Smooth muscle cell (in vitro differentiated cells): ENCODE data around the gene SLC35B2. TPM values are rescaled to one million over a fixed set of nuclear protein-coding genes. Genes with fewer than 3 reads are reported as not detected.

Experiments used
- DNase-seq: peaks from one replicate; lab custom pipeline; 2025; ENCODE audit not compliant: unreplicated experiment; lab: John Stamatoyannopoulos, UW
- H2AFZ ChIP-seq: fragments of 200-600 bp; sonication (generic); 2 replicates; pipeline ENCODE4 v1.6.0; 2016; ENCODE audit warnings: antibody characterized with exemption, low read depth, mild to moderate bottlenecking
- H3F3A ChIP-seq: fragments of 200-600 bp; sonication (generic); 2 replicates; pipeline ENCODE4 v1.6.0; 2017; ENCODE audit warnings: antibody characterized with exemption, low read depth
- H3K27ac ChIP-seq: fragments of 200-600 bp; sonication (generic); 2 replicates; pipeline ENCODE4 v1.5.1; 2016; ENCODE audit warnings: low read depth, mild to moderate bottlenecking
- H3K27me3 ChIP-seq: fragments of 200-600 bp; sonication (generic); 2 replicates; pipeline ENCODE4 v1.6.1; 2016; ENCODE audit warnings: low read depth, mild to moderate bottlenecking
- H3K36me3 ChIP-seq: fragments of 200-600 bp; sonication (generic); 2 replicates; pipeline ENCODE4 v1.5.1; 2016; ENCODE audit warnings: low read depth
- H3K4me1 ChIP-seq: fragments of 200-600 bp; sonication (generic); 2 replicates; pipeline ENCODE4 v1.5.1; 2016; ENCODE audit warnings: low read depth
- H3K4me2 ChIP-seq: fragments of 200-600 bp; sonication (generic); 2 replicates; pipeline ENCODE4 v1.6.0; 2016; ENCODE audit warnings: mild to moderate bottlenecking
- H3K4me3 ChIP-seq: fragments of 200-600 bp; sonication (generic); 2 replicates; pipeline ENCODE4 v1.5.1; 2016; ENCODE audit warnings: mild to moderate bottlenecking
- H3K79me2 ChIP-seq: fragments of 200-600 bp; sonication (generic); 2 replicates; pipeline ENCODE4 v1.6.0; 2016; ENCODE audit warnings: low read depth, mild to moderate bottlenecking
- H3K9ac ChIP-seq: fragments of 200-600 bp; sonication (generic); 2 replicates; pipeline ENCODE4 v1.6.0; 2016; ENCODE audit warnings: low read depth
- H3K9me3 ChIP-seq: fragments of 200-600 bp; sonication (generic); replicated peaks from 2 replicates; pipeline ENCODE4 v1.5.1; 2016; ENCODE audit warnings: low read depth
- H4K20me1 ChIP-seq: fragments of 200-600 bp; sonication (generic); 2 replicates; pipeline ENCODE4 v1.6.0; 2016; ENCODE audit warnings: low read depth
- WGBS: methylation state at CpG from one replicate; pipeline ENCODE4 v1.1.7; 2016; ENCODE audit warnings: low lambda C conversion rate; 5-methylcytosine and 5-hydroxymethylcytosine counted together
- polyA plus RNA-seq: library from polyadenylated mRNA; unstranded; fragments of >200 nt; fragmentation: Nextera tagmentation; extraction: Ambion mirVana; gene quantifications from 2 replicates; pipeline ENCODE4 v1.2.1, GENCODE V29; 2016
- total RNA-seq: library from RNA; depleted of rRNA; stranded (reverse); fragments of >200 nt; gene quantifications from 2 replicates; pipeline ENCODE4 v1.2.3, GENCODE V29; 2014
- TF ChIP-seq, protein P1 (sequence below): fragments of 200-600 bp; sonication (generic); IDR thresholded peaks from 2 replicates; pipeline ENCODE4 v1.5.1; 2017; ENCODE audit warnings: borderline replicate concordance, mild to moderate bottlenecking, antibody characterized with exemption; ENCODE audit not compliant: insufficient read depth, poor library complexity, severe bottlenecking

Gene SLC35B2
- total and polyA plus RNA-seq, 2 experiments from 2014 or later = 68.6 to 112 TPM

GRCh38 chr6:44253307-44254101 is 3.8 kb downstream of the SLC35B2 start:
- peaks cover 82% of the 10 kb centered on the region for H4K20me1 ChIP-seq
- H3K4me1 ChIP-seq = peaks cover 26% of the 10 kb centered on the region
- H2AFZ ChIP-seq = no peak overlapping the region
- WGBS = 86% methylated on average over 10 of the region's 10 CpGs
- DNase-seq = no peak
- H3K79me2 ChIP-seq = peaks cover 66% of the 10 kb centered on the region
- no peak overlapping the region for H3K4me2 ChIP-seq
- H3K27ac ChIP-seq = peak overlapping the region; percentile 7
- no peak overlapping the region for H3K4me3 ChIP-seq
- H3K9ac ChIP-seq = no peak overlapping the region
- H3K36me3 ChIP-seq = peaks cover 35% of the 10 kb centered on the region
- TF ChIP-seq, protein P1, sequence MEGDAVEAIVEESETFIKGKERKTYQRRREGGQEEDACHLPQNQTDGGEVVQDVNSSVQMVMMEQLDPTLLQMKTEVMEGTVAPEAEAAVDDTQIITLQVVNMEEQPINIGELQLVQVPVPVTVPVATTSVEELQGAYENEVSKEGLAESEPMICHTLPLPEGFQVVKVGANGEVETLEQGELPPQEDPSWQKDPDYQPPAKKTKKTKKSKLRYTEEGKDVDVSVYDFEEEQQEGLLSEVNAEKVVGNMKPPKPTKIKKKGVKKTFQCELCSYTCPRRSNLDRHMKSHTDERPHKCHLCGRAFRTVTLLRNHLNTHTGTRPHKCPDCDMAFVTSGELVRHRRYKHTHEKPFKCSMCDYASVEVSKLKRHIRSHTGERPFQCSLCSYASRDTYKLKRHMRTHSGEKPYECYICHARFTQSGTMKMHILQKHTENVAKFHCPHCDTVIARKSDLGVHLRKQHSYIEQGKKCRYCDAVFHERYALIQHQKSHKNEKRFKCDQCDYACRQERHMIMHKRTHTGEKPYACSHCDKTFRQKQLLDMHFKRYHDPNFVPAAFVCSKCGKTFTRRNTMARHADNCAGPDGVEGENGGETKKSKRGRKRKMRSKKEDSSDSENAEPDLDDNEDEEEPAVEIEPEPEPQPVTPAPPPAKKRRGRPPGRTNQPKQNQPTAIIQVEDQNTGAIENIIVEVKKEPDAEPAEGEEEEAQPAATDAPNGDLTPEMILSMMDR = peak; percentile 43
- no peaks in the 10 kb centered on the region for H3K9me3 ChIP-seq
- H3F3A ChIP-seq = peaks cover 66% of the 10 kb centered on the region
- H3K27me3 ChIP-seq = no peaks in the 10 kb centered on the region

DNA sequence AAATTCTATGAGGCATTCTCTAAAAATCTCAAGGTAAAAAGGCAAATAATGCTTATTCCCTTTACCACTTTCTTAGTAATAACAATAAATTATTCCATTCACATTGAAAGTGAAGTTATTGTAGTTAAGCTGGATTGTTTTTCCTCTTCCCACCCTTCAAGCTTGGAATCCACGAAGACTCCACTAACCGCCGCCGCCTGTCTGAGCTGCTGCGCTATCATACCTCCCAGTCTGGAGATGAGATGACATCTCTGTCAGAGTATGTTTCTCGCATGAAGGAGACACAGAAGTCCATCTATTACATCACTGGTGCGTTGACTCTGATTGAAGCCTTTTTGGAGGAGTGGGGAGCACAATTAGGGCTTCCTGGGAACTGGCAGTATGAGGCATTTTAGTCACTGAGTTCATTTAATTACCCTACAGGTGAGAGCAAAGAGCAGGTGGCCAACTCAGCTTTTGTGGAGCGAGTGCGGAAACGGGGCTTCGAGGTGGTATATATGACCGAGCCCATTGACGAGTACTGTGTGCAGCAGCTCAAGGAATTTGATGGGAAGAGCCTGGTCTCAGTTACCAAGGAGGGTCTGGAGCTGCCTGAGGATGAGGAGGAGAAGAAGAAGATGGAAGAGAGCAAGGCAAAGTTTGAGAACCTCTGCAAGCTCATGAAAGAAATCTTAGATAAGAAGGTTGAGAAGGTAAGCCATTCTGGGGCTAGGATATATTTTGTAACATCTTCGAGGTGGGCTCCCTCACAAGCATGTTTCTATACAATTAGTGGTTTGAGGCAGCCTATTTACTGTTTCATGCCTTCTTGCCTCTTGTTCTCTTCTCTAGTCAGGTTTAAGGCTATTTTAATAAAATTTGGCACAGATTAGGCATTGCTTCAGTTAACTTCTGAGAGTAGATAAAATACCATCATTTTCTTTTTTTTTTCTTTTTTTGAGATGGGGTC is 5.5 kb downstream of the SLC35B2 start:
- DNase-seq = no peak
- H3K27ac ChIP-seq = peak overlapping the region; percentile 62
- 95% methylated on average over 14 of the region's 14 CpGs for WGBS
- peaks cover 35% of the 10 kb centered on the region for H3K36me3 ChIP-seq
- no peaks in the 10 kb centered on the region for H3K9me3 ChIP-seq
- H3K4me1 ChIP-seq = peaks cover 26% of the 10 kb centered on the region
- no peaks in the 10 kb centered on the region for H3K27me3 ChIP-seq
- H3K4me3 ChIP-seq = no peak overlapping the region
- H3F3A ChIP-seq = peaks cover 63% of the 10 kb centered on the region
- H3K4me2 ChIP-seq = no peak overlapping the region
- H3K9ac ChIP-seq = no peak overlapping the region
- peaks cover 79% of the 10 kb centered on the region for H3K79me2 ChIP-seq
- H2AFZ ChIP-seq = no peak overlapping the region
- peaks cover 97% of the 10 kb centered on the region for H4K20me1 ChIP-seq
- TF ChIP-seq, protein P1 = no peak

- Histone ChIP-seq H3K4me1 (peaks cover 22% of the 10 kb centered on the region), H3K27me3 (no peaks in the 10 kb centered on the region), H3K9me3 (no peaks in the 10 kb centered on the region), H3K4me3 (no peak overlapping the region), H3K36me3 (peaks cover 35% of the 10 kb centered on the region), H4K20me1 (peaks cover 88% of the 10 kb centered on the region), H2AFZ (no peak overlapping the region), H3K27ac (peak overlapping the region; percentile 62), H3F3A (peaks cover 57% of the 10 kb centered on the region), H3K4me2 (no peak overlapping the region), H3K79me2 (peaks cover 72% of the 10 kb centered on the region), H3K9ac (no peak overlapping the region)
- DNase-seq = no peak
- TF ChIP-seq, protein P1 = no peak
- WGBS = 93% methylated on average over 3 of the region's 3 CpGs
Measured at GRCh38 chr6:44250718-44251123, 6.6 kb downstream of the SLC35B2 start.
